Jurkat, Clone E6-1 (cell line): ENCODE data around the gene APH1B.
"Not testable (repeated sequence)": the region's sequence is repeated elsewhere in the genome, so short reads cannot be mapped to it uniquely, and the experiment has no call there.

ENCODE experiments used
- DNase-seq: peaks from one replicate; pipeline ENCODE4 v3.0.0-alpha.2; 2011; ENCODE audit warnings: low read depth, low spot score
- H3K4me3 ChIP-seq: 2 replicates; pipeline ENCODE4 v1.5.1; 2011; ENCODE audit warnings: mild to moderate bottlenecking, low read length, control low read depth, moderate library complexity

The APH1B gene

DNA sequence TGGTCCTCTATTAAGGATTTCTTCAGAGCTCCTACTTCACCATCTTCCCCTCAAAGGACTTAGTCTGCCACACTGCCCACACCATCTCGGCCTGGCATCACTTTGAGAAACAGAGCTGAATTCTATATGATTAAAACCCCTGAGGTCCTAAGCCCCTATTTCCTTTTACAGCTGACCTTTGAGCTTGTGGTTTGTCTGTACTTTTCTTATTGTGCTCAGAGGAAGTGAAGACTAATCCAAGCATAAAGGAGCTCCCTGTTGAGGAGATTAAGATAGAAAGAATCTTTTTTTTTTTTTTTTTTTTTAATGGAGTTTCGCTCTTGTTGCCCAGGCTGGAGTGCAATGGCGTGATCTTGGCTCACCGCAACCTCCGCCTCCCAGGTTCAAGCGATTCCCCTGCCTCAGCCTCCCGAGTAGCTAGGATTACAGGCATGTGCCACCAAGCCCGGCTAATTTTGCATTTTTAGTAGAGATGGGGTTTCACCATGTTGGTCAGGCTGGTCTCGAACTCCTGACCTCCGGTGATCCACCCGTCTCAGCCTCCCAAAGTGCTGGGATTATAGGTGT is 65.7 kb downstream of the APH1B start:
- not testable (repeated sequence) for H3K4me3 ChIP-seq, DNase-seq

DNA sequence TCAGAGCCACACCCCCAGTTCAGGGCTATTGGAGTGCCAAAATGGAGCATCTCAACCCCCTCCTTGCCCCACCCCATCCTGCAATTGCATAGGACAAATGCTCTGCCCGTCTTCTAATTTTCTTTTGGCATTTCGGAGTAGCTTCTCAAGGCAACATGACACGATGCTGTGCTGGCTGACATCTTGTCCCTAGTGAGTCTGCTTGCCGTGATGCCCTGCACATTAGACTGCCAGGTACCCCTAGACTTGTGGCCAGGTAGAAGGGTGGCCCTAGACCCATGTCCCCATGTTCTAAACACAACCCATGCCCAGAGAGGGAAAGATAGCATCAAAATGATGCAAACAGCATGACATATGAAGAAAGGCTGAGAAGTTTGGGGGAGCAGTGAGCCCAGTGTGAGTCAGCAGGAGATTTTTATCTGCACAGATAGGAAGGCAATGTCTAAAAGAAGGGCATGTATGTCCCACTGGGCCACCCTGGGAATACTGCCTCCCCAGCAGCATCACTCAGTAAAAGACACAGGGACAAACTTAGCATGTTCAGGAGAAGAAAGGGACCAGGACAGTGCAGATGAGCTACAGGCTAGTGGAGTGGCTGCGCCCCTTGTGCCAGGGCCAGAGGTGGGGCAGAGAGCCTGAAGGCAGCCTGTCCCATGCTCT is 67.5 kb downstream of the APH1B start:
- H3K4me3 ChIP-seq = no peak overlapping the region
- no peak for DNase-seq

DNA sequence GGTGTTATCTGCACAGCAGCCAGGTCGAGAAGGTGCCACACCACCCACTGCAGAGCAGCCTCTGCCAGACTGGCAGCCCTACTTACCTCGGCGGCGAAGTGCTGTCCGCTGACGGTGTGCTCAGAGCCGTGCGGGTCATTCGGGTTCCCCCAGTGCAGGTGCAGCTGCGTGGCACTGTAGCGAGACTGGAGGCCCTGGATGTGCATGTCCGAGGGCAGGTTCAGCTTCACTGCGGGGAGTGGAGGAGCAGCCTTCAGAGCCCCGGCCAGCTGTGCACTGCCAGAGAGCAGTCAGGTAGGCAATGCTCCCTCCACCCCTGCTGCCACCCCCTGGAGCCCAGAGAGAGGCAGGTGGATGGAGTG is 68.0 kb downstream of the APH1B start:
- no peak for DNase-seq
- no peak overlapping the region for H3K4me3 ChIP-seq

DNA sequence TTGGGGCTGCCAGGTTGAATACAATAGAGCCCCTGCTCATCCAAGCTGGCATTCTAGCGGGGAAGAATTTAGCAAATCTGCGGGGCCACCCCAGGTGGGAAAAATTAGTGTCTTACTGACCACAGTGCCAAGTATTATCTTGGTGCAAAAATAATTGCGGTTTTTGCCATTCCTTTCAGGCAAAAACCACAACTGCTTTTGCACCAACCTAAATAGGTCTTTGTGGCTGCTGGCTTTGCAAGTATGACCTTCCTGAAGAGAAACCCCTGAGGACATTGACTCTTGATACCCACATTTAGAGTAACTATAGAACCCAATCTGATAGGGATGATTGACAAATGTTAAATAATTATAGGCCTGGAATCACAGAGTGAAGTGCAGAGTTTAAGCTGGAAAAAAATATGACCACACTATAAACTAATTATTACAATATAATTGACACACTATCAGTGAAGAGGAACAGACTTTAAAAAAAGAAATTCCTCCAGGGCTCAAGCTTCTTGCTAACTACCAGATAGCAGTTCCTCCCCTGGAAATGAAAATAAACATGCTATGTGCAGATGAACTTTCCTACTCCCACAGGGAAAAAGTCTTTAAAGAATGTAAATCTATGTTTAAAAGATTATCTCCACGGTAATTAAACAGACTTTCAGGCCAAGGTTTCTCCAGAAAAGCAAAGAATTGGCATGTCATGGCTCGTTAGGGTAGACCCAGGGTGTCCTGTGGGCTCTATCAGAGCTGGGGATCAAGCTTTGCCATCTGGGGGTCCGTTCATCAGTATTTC is 69.9 kb downstream of the APH1B start:
- no peak overlapping the region for H3K4me3 ChIP-seq
- no peak for DNase-seq

DNA sequence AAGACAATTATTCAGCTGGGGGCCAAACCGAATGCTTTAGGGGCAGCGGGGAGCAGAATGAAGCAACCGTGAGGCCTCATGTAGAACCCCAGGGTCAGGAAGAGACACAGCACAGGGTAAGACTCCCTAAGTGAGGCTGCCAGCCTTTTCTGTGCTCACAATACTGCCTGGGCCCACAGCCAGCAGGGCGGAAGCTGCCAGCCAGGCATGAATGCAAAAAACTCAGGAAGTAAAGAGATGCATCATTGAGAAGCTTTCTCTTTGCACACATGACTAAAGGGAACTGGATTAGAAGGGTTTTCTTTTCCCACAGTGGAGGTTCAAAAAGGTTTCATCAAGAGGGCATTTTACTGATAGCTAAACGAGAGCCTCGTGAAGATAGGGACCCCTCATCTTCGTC is 71.0 kb downstream of the APH1B start:
- no peak for DNase-seq
- no peak overlapping the region for H3K4me3 ChIP-seq

DNA sequence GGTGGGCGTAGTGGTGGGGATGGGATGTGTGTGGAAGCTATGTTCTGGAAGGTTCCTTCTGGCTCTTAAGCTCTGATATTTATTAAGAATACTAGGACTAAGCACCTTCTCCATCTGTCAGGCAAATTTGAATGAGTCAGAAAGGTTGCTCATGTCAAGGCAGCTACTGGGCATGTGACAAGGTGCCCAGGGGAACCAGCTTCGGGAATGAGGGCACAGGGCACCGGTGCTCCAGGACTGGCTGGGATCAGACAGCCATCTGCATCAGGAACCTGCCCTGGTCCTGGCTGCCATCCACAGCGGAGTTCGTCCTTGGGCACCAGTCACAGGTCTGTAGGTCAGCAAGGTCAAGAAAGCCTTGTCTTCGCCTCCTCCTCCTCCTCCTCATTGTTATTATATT is 71.8 kb downstream of the APH1B start:
- H3K4me3 ChIP-seq = no peak overlapping the region
- DNase-seq = no peak

DNA sequence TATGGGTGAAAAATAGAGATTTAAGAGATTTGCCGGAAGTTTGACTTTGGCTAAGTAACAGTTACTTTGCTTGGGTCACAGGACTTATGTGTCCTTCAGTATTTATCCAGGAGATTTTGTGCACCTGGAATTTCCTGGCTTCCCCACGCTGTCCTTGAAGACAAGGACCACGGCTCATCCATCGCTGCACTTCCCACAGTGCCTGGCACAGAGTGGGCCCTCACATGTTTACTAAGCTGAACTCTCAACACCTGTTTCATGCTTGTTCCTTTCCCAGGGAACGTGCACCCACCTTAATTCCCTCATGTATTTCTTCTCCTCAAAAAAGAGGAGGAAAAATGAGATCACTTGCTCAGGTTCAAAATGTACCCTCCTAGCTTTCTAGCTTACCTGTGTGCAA is 72.2 kb downstream of the APH1B start:
- no peak overlapping the region for H3K4me3 ChIP-seq
- no peak for DNase-seq

DNA sequence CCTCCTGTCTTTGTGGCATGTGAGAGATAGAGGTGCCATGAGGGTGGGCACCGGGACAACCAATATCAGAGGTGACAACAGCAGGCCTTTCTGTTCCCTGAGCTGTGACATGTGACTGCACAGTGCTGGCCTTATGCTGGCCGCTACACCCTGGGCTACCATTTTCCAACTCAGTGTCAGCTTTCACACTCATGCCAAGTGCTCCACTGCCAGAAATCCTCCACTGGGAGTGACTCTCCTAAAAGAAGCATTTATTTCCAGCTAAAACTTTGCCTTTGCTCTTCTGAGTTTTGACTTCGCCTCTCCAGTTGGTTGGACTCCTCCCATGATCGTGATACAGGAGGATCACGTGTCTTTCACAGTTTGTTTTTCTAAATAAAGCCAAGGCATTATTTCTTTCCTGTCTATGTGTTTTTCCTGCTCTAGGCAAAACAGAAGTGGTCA is 72.8 kb downstream of the APH1B start:
- DNase-seq = no peak
- H3K4me3 ChIP-seq = no peak overlapping the region

DNA sequence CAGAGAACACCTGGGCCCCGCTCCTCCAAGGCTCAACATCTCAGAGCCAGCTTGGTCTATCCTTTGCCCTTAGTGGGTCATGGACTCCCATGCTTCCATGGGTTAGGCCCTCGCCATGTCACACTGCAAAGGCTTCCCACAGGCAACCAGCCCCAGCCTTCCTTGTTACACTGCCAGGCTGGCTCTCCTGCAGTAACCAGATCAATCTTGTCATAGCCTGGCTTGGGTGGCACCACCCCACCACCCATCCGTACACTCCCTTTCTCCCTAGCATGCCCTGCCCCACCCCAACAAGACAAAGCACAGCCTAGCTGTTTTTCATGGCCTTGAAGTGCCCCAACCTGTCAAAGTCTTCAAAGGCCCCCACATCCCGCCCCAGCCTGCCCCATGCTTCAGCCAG is 73.8 kb downstream of the APH1B start:
- DNase-seq = no peak

DNA sequence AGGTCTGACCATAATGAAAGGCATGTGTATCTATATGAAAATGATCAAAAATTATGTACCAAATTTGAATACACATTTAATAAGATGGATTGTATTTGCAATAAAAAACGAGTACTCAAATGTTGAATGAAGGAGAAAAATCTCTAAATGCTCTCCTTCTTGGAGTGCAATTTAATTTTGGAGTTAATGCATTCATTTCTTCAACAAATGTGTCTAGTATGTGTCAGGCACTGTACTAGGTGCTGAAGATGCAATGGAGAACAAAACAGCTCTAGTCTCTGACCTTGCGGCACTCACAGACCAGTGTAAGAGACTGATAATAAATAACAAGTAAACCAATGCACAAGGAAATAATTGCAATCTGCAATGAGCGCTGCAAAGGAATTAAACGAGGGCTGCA is 75.4 kb downstream of the APH1B start:
- H3K4me3 ChIP-seq = no peak overlapping the region
- DNase-seq = no peak

More for the DNA sequence above, 73.8 kb downstream of the APH1B start:
- H3K4me3 ChIP-seq = no peak overlapping the region

DNA sequence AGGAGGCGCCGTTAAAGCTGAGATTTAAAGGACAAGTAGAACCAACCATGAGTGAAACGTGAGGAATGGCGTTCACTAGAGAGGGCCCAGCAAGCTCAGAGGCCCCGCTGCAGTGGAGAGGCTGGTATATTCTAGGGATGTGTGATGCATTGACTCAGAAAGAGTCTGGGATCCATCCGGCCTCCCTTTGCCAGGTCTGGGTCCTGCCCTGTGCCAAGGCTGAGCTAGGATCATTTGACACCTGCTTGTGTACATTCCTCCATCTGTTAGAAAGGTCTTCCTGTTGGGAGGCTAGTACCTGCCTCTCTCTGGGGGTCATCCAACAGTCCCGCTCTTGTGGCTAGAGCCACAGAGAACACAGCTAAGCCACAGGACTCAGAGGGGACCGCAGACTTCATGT is 75.9 kb downstream of the APH1B start:
- H3K4me3 ChIP-seq = no peak overlapping the region
- no peak for DNase-seq

DNA sequence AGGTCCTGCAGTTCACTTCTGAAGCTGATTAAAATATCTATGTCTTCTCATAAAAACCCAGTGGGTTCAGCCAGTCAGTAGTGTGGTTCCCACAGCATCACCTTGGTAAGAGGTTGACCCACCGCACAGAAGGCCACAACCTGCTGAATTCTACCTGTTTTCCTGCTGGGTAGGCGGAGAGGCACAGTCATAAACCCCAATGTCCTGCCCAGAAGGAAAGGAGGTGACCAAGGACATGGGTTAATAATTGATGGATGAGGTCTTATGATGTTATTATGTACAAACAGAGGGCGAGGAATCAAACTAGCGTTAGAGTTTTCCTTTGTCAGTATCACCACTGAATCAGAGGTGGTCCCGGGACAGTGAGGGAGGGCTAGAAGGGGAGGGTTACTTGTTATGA is 76.5 kb downstream of the APH1B start:
- no peak overlapping the region for H3K4me3 ChIP-seq
- no peak for DNase-seq

DNA sequence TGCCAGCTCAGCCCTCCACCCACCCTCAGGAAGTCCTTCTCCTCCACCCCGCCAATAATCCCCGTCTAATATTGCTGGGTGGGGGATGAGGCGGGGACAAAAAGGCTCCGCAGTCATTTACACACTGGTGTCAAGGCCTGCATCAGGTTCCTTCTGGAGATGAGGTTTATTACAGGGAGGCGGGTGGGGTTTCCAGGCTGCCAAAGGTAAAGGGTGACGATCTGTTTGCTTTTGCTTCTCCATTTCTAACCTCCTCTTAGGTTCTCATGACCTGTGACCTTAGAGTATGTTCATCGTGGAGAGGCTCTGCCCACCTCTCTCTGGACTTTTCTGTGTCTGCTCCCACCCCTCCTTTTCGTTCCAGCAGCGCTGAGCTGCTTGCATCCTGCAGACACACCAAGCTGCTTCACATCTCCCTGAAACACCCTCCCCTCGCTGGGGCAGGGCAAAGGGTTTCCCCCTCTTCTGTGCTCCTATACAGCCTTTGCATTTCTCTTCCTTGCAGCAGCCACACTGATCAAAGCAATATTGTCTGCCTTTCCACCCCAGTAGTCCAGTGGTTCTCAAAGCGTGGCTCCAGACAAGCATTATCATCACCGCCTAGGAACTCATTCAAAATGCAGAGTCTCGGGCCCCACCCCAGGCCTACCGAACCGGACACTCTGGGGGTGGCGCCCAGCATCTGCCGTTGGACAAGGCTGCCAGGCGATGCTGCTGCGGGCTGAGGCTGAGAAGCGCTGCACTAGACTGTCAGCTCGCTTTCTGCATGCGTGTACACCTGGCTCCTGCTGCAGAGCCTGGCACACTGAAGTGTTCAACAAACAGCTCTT is 77.6 kb downstream of the APH1B start:
- H3K4me3 ChIP-seq = no peak overlapping the region
- no peak for DNase-seq

DNA sequence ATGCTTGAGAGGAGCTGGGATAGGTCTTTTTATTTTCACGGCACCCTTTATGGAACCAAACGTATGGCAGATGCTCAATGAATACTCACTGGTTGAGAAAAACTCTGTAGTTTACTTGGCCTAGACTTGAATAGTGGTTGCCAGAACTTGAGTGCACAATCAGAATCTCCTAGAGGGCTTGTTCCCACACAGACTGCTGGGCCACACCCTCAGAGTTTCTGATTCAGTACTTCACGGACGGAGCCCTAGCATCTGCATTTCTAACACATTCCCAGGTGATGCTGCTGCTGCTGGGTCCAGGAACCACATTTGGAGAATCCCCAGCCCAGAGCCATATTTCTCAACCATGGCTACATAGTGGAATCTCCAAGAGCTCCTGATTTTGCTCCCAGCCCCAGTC is 79.7 kb downstream of the APH1B start:
- DNase-seq = no peak
- no peak overlapping the region for H3K4me3 ChIP-seq

DNA sequence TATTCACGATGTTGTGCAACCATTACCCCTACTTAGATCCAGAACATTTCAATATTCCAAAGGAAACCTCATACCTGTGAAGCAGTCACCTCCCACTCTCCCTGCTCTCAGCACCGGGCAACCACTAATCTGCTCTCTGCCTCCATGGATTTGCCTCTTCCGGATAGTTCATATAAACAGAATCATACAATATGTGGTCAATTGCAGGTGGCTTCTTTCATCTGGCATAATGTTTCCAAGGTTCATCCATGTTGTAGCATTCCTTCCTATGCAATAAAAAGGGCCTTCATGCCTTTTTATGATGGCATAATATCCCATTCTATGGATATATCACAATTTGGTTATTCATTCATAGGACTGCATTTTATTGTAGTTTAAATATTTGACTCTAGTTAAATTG is 80.3 kb downstream of the APH1B start:
- no peak for DNase-seq
- no peak overlapping the region for H3K4me3 ChIP-seq

DNA sequence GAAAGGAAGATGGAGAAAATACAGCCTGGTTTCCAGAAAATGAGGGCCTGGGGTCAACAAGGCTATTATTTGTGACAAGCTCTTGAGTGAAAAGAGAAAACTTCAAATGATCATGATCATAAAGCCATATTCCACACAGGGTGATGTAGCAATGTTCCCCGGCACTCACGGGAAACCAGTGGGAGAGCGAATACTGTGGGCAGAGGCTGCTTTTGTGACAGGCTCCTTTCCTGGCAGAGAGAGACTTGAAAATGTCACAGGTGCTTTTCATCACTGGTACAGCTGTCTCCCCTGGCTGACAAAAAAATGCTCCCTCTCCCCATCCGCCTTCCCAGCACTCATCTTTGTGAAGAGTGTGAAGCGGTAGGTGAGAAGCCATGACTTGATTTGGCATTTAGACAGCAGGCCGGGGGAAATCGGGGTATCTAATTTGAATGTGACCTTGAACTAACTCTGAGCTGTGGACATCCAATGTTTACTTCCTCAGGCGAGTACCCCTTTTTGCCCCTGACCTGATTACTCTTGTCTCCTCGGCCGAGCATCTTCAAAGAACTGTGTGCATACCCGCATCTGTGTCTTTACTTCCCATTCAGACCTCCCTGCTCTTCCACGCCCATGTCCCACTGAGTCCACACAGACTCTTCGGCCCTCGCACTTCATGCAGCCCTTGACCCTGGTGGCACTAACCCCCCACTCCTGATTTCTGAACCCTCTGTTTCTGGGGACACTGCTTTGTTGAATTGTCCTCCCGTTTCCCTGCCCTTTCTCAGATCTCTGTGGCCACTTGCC is 81.0 kb downstream of the APH1B start:
- H3K4me3 ChIP-seq = no peak overlapping the region
- DNase-seq = no peak
